HT1080 (cell line): ENCODE data around the gene PRLR. TPM values are rescaled to one million over a fixed set of nuclear protein-coding genes. Genes with fewer than 3 reads are reported as not detected.
A peak's percentile ranks its signal among the peaks of the same experiment; 100 is the strongest.

ENCODE experiments used
- DNase-seq: peaks from one replicate; pipeline ENCODE4 v3.0.0-alpha.2; 2015; ENCODE audit warnings: low read depth
- total RNA-seq: library from RNA; depleted of rRNA; stranded (reverse); fragments of >200 nt; shearing (Covaris generic); gene quantifications from 2 replicates; pipeline ENCODE4 v1.2.3, GENCODE V29; 2014

Gene PRLR
- total RNA-seq, 1 experiment from 2014 or later = 0.34 TPM

DNA sequence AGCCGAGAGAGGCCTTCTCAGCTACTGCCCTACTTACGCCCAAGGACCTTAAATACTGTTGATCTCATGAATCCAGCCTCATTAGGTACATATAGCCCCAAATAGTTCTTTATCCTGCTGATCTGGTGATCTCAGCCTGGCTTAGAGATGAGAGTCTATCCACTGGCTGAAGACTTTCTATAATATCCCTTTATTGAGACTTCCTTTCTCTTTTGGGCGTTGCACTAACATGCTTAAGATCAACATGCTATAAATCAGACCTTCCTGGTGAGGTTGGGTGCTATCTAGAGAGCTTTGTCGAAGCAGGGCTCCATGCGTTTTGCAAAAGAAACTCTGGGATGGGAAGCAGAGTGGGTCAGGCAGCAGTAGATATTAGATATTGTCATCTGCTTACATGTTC lies 138.6 kb downstream of the PRLR start:
- DNase-seq = no peak

DNA sequence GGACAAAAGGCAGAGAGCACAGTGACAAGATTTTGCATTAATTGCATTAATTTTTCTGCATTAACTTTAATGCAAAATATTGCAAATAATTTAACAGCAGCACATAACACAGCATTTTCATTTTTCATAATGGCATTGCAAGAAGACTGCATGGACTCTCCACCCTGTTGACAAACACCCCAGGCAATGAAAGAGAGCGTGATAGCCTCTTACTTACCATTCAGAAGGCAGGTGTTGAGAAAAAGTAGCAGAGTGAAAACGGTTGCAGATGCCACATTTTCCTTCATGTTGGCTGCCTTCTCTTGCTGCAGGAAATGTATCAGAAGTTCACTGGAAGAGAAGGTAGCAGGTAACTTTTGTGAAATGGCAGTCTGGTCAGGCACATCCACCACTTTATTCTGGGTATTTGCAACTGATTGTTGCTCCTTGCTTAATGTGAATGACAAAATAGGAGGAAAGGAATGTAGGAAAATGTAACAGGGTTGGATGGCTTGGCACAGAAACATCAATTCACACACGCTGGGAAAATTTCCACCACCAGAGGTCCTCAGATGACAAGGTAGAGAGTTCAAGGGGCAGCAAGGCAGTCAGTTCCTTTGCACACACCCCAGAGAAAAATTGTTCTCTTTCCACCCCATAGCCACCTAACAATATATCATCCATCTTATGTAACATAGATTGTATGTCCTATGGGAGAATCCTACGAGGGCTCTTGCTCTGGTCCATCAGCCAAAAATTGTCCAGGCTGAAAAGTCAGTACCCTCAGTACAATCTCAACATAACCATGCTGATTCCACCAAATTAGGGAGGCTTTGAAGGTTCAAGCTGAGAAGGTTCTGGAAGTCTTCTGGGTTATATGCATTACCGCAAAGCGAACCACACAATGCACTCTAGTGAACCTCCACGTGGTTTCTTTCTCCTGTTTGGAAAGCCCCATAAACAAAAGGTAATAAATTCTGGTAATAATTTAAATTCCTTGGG lies 140.7 kb downstream of the PRLR start:
- DNase-seq = peak; percentile 70

DNA sequence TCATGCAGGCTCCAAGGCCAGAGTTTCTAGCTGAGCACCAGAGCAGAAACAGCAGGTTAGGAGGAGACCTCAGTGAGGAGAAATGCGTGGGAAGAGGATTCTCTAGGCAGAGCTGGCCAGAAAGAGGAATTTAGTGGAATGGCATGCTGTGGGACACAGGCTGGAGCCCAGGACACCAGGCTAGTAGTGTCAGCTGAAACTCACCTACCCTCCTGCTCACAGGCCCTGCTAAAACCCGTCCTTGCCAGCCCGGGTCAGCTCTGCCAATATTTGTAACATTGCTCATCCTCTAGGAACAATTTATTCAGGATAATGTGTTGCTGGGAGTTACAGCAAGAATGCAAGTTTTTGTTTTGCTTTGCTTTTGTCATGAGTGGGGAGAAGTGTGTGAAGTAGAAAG lies 142.3 kb downstream of the PRLR start:
- peak; percentile 9 for DNase-seq

DNA sequence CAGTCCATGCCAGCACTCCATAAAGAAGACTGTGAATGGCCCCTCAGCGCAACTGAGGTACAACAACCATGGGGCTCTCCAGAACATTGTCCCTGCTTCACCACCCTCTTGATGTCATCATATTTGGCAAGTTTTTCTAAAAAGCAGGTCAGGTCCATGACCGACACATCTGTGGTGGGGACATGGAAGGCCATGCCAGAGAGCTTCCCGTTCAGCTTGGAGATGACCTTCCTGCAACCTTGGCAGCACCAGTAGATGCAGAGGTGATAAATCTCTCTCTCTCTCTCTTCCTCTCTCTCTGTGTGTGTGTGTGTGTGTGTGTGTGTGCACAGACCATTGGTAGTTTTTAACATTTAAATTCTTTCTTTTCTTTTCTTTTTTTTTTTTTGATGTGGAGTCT lies 147.1 kb downstream of the PRLR start:
- no peak for DNase-seq

DNA sequence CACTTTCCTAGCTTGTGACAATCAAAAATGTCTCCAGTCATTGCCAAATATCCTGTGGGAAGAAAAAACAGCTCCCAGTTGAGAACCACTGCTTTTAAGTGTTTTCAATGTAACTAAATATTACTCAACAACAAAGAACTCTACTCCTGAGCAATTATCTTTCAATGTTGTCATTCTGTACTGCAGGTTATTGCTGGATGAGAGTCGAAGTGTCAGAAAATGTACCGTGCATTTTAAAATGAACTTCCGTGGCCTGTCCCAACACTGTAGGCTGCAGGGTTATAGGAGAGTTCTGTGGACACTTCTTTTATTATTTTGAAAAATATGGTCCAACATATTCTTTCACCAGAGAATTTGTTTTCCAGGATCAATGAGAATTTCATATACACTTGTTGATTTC lies 147.8 kb downstream of the PRLR start:
- DNase-seq = no peak

DNA sequence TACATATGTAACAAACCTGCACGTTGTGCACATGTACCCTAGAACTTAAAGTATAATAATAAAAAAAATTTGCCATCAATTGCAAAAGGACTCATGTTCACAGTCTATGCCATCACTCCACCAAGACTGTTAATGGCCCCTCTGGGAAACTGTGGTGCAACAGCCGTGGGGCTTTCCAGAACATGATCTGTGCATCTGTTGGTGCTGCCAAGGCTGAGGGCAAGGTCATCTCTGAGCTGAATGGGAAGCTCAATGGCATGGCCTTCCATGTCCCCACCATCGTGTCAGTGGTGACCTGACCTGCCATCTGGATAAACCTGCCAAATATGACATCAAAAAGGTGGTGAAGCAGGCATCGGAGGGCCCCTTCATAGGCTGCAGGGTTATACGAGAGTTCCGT lies 149.2 kb downstream of the PRLR start:
- DNase-seq = no peak

DNA sequence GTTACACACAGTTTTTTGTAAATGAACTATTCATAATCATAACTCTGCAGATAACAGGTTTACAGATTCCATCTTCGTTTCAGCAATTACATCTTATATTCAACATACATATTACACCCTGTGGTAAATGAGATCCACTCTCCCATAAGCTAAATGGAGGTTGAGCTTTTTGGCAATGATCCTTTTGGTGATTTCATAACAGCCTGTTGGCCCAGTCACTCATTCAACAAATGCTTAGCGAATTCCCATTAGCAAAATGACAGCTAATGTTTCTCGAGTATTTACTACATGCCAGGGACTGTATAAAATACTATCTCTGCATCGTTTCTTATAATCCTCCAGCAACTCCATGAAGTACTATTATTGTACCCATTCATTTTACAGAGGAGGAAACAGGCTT lies 157.1 kb downstream of the PRLR start:
- no peak for DNase-seq

DNA sequence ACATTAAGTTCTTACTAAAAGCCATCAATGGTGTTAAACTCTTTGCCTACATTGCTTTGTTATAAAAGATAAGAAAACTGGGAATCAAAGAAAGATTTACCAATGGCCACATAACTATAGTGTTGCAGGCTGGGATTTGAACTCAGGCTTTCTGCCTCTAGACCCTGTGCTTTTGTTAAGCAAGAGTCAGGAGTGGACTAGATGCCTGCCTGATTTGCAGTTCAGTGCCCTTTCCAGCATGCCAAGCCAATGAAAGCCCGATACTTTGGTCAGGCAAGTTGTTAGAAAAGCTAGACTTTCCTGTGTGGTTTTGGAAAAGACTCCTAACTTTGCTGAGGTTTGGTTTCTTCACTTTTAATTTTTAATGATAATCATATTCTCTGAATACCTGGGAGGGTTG lies 161.1 kb downstream of the PRLR start:
- DNase-seq = no peak

DNA sequence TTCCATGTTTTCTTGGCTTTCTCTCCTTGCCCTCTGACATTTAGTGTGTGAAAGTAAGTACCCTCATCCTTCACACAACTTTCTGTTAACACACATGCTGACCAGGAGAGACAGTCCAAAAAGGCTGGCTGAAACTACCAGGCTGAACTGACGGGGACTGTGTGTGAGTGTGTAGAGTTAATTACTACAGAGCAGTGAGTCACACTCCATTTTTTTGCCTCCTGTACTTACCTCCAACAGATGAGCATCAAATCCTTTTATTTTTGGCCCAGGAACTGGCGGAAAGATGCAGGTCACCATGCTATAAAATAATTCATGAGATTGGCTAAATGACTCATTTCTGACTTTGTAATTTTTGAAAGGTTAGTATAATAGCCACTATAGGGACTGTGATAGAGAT lies 162.3 kb downstream of the PRLR start:
- DNase-seq = peak; percentile 58

DNA sequence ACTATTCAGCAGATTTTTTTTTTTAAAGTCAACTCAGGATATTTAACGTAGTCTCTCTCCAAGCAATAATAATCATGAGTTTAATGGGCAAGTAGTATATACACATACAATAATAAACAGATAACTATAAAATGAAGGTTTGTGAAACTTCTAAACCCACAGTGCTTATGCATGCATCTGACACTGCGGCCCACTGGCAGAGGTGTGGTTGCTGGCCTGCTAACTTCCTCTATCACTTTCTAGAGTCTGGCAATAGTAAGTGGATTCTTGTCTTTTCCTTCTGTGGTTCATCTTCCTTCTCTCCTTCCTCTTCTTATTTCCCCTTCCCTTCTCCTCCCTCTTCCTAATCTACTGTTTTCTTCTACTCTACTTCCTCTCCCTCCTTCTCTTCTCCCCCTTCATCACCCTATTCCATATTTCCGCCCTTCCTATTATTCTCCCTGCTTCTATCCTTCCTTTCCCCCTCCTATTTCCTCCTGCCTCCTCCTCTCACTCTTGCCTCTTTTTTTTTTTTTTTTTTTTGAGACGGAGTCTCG lies 164.0 kb downstream of the PRLR start:
- DNase-seq = no peak

DNA sequence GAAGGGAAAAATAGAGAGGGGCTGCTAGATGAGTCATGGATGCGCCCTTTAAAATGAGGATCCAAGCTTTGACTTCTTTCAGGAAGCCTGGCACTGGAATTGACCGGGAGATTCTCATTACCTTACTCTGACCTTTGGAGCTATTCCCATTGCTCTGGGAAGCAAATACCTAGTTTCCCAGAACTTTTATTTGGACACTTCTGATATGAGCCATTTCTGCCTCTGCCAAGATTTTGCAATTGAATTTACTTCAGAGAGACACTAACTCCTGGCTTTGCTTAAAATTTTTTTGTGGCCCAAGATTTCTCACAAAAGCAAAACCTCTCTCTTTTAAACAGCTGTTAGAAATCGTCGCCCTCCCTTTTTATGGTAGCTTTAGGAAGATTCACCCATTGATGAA lies 166.9 kb downstream of the PRLR start:
- DNase-seq = no peak

DNA sequence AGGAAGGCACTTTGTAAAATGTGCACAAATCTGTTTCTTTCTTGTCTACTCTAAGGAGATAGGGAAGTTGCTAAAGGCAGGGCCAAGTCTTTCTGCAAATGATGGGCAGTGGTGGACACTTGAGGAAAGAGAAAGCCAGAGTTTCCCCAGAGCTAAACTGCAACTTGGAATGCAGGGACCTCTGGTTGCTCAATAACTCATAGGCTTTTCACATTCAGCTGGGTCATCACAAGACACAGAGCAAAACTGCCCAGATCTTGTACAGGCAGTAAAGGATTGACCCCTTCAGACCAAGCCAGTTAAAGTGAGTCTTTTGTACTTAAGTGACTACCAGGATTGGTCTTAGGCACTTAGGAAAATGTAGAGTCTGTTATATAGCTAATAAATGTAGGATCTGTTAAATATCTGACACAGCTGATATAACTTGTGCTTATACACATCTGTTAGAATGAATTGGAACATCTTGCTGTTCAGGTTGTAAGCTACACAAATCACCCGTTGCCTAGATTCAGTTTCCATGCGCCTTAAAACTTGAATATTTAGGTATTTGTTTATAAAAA lies 169.0 kb downstream of the PRLR start:
- no peak for DNase-seq

DNA sequence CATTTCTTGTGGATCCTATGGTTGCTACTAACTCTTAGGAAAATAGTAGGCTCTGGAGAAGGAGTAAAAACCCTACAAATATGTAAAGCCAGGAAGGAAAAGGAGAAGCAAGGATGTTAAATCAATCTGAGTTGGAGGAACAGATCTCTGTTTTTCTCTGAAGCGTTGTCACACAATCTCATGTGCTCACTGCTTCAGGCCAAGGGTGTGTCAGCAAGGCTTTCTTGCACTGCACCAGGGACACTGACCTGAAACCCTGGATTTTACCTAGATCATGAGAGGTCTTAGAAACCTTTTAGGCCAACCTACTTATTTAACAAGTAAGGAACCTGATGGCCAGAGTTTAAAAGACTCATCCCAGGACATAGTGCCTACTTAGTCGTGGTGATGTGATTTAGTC lies 170.1 kb downstream of the PRLR start:
- DNase-seq = no peak

DNA sequence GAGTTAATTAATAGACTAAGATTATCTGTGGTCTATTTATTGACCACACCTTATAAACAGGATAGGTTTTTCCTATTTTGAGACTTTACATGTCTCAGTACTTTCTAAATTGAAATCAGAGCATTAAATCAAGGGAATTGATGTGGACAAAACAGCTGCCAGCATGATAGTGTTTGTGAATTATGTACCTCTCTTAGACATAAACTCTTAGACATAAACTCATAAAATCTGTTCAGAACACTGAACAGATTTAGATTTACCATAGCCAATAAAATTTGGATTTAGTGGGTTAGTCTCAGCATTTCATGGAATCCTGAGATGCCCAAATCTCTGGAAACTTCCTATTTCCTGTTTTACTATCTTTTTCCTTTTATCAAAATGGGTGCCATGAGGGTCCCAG lies 171.0 kb downstream of the PRLR start:
- no peak for DNase-seq

DNA sequence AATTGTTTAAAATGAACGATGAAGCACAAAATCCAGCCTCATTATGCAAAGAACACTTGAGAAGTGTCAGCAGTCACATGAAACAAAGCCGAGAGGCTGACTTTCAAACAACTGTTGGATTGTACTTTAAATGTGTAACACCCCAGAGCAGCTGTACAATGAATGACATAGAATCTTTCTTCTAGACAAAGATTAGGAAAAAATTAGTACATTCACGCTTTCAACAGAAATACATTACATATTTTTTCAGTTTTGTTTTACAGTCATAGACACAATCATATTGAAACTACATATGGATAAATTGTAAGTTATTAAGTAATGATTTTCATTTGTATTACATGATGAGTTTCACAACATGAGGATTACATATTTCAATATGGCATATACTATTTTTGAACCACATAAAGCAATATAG lies 171.9 kb downstream of the PRLR start:
- DNase-seq = no peak

DNA sequence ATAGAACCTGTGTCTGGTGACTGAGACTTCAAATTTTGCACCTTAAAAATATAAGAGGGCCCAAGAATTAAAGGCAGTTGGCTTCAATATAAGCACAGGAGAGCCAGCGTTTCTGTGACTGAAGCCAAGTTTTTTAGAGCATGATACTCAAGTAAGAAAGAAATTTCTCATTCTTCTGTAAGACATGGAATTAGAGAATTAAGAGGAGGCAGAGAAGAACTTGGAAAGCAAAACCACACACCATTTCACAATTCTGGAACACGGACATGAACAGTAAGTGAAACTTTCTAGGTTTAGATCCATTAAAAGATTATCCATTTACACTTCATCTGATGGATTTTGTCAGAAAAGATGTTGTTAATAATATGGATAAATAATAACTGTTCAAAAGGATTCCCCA lies 173.6 kb downstream of the PRLR start:
- DNase-seq = no peak

DNA sequence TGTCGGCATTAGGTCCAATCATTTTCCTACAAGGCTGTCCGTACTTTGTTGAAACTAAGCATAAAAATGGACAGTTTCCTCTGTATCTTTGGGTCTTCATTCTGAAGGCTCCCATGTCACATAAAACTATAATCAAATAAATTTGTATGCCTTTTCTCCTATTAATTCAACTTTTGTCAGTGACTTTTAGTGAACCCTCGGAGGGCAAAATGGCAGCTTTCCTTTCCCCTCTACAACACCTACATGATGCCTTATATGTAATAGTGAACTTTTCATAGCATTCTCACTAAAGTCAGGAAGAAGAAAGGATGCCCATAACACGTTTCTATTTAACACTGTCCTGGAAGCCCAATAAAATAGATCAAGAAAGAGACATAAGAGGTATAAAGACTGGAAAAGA lies 177.4 kb downstream of the PRLR start:
- no peak for DNase-seq

DNA sequence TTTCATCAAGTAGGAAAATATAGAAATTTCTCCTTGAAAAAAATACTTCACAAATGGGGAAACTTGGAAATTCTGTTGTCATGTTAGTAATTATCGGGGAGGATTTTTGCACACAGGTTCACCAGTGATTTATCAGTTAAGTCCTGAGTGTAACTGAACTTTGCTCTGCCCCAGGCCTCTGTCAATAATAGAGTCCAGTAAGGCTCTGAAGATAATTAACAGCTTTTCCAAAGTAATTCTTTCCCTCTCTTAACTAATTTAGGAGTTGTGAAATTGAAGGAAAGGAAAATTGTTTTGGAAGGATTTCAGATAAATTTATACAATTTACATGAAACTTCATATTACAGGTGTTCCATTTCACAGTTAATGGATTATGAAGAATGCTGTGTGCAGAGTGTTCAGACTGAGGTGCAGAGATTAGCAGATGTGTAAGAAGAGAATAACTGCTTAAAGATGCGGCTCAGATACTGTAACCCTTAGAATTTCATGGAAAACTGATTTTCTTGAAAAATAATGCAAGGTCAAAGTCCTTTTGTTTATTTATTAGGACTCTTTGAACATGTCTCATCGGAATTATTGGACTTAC lies 179.7 kb downstream of the PRLR start:
- DNase-seq = no peak

DNA sequence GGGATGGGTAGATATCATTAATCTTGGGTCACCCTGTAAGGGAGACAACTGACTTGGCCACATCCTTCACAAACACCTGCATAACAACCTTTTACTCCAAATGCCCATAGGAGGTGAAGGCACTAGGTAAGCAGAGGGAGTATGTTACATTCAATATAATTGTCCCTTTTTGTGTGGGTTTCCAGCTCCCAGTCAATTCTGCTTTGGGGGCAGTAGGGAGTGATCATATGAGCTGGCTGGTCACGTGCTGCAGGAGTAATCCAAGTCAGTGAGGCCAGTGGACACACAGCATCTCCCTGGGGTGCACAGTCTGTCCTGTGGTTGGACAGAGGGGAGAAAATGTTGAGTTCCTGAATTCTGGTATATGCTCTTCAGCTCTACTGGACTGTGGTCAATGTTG lies 181.4 kb downstream of the PRLR start:
- no peak for DNase-seq

DNA sequence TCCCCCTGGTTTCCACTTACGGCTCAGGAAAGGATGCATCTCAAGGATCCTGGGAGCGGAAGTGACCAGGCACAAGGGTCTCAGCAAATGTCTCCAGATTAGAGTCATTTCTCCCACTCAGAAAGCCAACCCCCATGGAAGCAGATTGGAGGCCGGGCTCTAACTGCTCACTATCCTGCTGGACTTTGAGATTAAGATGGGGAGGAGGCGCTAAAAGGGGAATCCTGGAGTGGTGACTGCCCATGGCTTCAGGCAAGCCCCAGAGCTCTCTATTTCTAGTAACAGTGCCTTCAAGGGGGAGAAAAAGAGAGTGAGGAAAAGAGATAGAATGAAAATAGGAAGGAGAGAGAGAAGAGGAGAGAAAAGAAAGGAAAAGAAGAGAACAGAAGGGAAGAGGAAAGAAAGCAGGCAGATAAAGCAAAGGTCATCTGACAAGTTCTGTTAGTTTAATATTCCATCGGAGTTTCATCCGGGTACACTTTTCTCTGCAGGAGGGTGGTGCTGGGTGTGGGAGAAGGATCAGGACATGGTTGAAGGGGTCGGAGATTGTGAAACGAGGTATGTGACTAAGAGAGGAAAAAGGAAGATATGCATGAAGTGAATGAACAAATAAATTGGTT lies 182.4 kb downstream of the PRLR start, which contains the start of gene AGXT2:
Gene AGXT2, minus strand, starts transcription at position 165 of the 620 bp plus-strand sequence. Its CDS starts 57 bp downstream, at position 108.
- no peak for DNase-seq

DNA sequence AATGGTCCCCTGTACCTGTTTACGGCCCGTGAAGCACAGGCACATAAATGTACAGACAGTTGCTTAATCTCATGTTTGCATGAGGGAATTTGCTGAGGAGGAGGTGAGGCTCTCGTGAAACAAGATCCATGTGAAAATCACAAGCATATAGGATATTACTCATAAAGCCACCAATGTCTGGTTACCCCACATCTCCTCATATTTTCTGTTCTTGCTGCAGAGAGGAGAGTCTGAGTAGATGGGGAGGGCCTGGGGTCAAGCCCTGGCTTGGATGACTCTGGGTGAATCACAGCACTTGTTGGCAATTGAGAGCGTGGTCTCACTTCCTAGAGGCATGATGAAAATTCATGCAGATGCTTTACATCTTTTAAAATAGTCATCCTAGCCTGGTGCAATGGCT lies 183.5 kb downstream of the PRLR start:
- peak; percentile 99 for DNase-seq

DNA sequence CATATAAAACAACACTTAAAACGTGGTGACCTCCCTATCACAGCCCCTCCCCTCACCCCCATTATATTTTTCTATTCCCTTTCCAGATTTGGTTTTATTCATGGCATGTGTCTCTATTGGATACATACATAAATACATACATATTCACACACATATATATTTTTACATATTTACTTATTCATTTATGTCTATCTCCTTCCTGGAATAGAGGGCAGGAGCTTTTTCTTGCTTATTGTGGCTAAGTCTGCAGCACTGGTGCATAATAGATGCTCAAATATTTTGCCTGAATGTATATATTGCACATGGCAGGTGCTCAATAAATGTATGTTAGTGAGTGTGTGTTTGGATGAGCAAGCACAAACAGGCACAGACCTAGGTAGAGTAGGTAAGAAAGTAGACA lies 185.0 kb downstream of the PRLR start:
- no peak for DNase-seq
